DND-41 (cell line): ENCODE data around the gene ACKR3.

ENCODE experiments used
- EZH2 ChIP-seq: IDR thresholded peaks from 3 replicates; pipeline ENCODE4 v1.6.1; 2012; ENCODE audit warnings: borderline replicate concordance, low read depth, mild to moderate bottlenecking, moderate library complexity, low read length, inconsistent platforms; ENCODE audit not compliant: severe bottlenecking
- TF ChIP-seq, protein P1 (sequence below): IDR thresholded peaks from 2 replicates; pipeline ENCODE4 v1.5.1; 2012; ENCODE audit warnings: borderline replicate concordance, low read length, moderate library complexity, mild to moderate bottlenecking; ENCODE audit not compliant: poor library complexity, severe bottlenecking; ENCODE audit errors: extremely low read depth

DNA sequence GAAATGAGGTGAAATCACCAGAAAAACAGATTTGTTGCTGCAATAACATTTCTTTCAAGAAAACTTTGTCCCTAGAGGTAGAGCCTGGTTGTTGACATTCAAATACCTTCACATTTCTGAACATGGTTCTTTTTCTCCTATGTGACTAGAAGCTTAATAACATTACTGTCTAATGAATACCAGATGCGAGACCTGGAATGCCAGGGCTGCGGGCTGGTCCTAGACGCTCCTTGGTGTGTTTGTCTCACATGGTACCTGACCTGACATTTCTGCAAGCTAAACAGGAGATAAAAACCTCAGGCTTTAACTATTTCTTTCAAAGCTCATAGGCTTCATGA lies 38.5 kb downstream of the ACKR3 start:
- TF ChIP-seq, protein P1, sequence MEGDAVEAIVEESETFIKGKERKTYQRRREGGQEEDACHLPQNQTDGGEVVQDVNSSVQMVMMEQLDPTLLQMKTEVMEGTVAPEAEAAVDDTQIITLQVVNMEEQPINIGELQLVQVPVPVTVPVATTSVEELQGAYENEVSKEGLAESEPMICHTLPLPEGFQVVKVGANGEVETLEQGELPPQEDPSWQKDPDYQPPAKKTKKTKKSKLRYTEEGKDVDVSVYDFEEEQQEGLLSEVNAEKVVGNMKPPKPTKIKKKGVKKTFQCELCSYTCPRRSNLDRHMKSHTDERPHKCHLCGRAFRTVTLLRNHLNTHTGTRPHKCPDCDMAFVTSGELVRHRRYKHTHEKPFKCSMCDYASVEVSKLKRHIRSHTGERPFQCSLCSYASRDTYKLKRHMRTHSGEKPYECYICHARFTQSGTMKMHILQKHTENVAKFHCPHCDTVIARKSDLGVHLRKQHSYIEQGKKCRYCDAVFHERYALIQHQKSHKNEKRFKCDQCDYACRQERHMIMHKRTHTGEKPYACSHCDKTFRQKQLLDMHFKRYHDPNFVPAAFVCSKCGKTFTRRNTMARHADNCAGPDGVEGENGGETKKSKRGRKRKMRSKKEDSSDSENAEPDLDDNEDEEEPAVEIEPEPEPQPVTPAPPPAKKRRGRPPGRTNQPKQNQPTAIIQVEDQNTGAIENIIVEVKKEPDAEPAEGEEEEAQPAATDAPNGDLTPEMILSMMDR, result no peak
- TF ChIP-seq EZH2, result no peak
